Neutrophil (primary cell): ENCODE results near the gene KANSL3.
A peak's percentile ranks its signal among the peaks of the same experiment; 100 is the strongest.

Source experiments
- H3K27ac ChIP-seq: fragments of 200-600 bp; sonication (generic); 2 replicates; pipeline ENCODE4 v1.5.1; 2016; ENCODE audit warnings: mild to moderate bottlenecking, moderate library complexity
- H3K27me3 ChIP-seq: fragments of 200-600 bp; sonication (generic); 2 replicates; pipeline ENCODE4 v1.6.0; 2016; ENCODE audit warnings: mild to moderate bottlenecking
- H3K36me3 ChIP-seq: fragments of 200-600 bp; sonication (generic); 2 replicates; pipeline ENCODE4 v1.5.1; 2017
- H3K4me1 ChIP-seq, 2 experiments: fragments of 200-600 bp in 1 of 2; sonication (generic) in 1 of 2; 1 replicate in 1 of 2; 2 replicates in 1 of 2; pipeline versions ENCODE4 v1.5.1 to v1.6.1; 2013 to 2016; ENCODE audit warnings: low read depth in 1 of 2, low read length in 1 of 2, mild to moderate bottlenecking in 1 of 2, moderate library complexity in 1 of 2; ENCODE audit not compliant: control insufficient read depth in 1 of 2, insufficient read depth in 1 of 2
- H3K4me3 ChIP-seq, 2 experiments: fragments of 200-600 bp in 1 of 2; sonication (generic) in 1 of 2; 1 replicate in 1 of 2; 2 replicates in 1 of 2; pipeline ENCODE4 v1.5.1; 2013 to 2016; ENCODE audit warnings: low read depth in 1 of 2, low read length in 1 of 2, mild to moderate bottlenecking in 1 of 2, moderate library complexity in 1 of 2
- H3K9me3 ChIP-seq: fragments of 200-600 bp; sonication (generic); 2 replicates; pipeline ENCODE4 v1.5.1; 2016
- CTCF ChIP-seq: fragments of 200-600 bp; sonication (generic); IDR thresholded peaks from 2 replicates; pipeline ENCODE4 v1.5.1; 2016; ENCODE audit warnings: antibody characterized with exemption

Gene KANSL3

GRCh38 chr2:96625571-96626552, 12.2 kb downstream of the KANSL3 start:
- no peak for TF ChIP-seq CTCF
- H3K9me3 ChIP-seq: no peaks in the 10 kb centered on the region
- H3K27ac ChIP-seq: no peak overlapping the region
- H3K4me3 ChIP-seq: no peak overlapping the region
- peaks cover 23% of the 10 kb centered on the region for H3K36me3 ChIP-seq
- peaks cover 8 to 12% of the 10 kb centered on the region in 2 experiments for H3K4me1 ChIP-seq
- H3K27me3 ChIP-seq: no peaks in the 10 kb centered on the region

GRCh38 chr2:96623116-96623515, 15.0 kb downstream of the KANSL3 start:
- no peak overlapping the region for H3K4me3 ChIP-seq
- peaks cover 26% of the 10 kb centered on the region for H3K36me3 ChIP-seq
- TF ChIP-seq CTCF: no peak

GRCh38 chr2:96622544-96622943, 15.6 kb downstream of the KANSL3 start:
- no peak overlapping the region for H3K4me3 ChIP-seq
- H3K36me3 ChIP-seq: peaks cover 21% of the 10 kb centered on the region
- H3K27me3 ChIP-seq: no peaks in the 10 kb centered on the region

More at GRCh38 chr2:96623116-96623515, 15.0 kb downstream of the KANSL3 start:
- peak overlapping the region; percentile 65 for H3K27ac ChIP-seq
- no peaks in the 10 kb centered on the region for H3K27me3 ChIP-seq
- peaks cover 8 to 17% of the 10 kb centered on the region in 2 experiments for H3K4me1 ChIP-seq
- no peaks in the 10 kb centered on the region for H3K9me3 ChIP-seq

GRCh38 chr2:96618596-96619283, 19.4 kb downstream of the KANSL3 start:
- H3K27ac ChIP-seq: peak overlapping the region; percentile 82
- H3K27me3 ChIP-seq: no peaks in the 10 kb centered on the region
- TF ChIP-seq CTCF: no peak
- H3K4me3 ChIP-seq: no peak overlapping the region
- H3K4me1 ChIP-seq: peaks cover 8 to 24% of the 10 kb centered on the region in 2 experiments
- H3K9me3 ChIP-seq: no peaks in the 10 kb centered on the region
- peaks cover 31% of the 10 kb centered on the region for H3K36me3 ChIP-seq

More at GRCh38 chr2:96622544-96622943, 15.6 kb downstream of the KANSL3 start:
- peak overlapping the region; percentile 65 for H3K27ac ChIP-seq
- H3K4me1 ChIP-seq: peaks cover 8 to 17% of the 10 kb centered on the region in 2 experiments
- no peak for TF ChIP-seq CTCF
- H3K9me3 ChIP-seq: no peaks in the 10 kb centered on the region

- Histone ChIP-seq H3K4me1 (peaks cover 0 to 12% of the 10 kb centered on the region in 2 experiments), H3K27me3 (no peaks in the 10 kb centered on the region), H3K4me3 (peak overlapping the region in 1 of 2 experiments; percentile 57), H3K36me3 (peaks cover 49% of the 10 kb centered on the region), H3K9me3 (no peaks in the 10 kb centered on the region), H3K27ac (peak overlapping the region; percentile 82)
- no peak for TF ChIP-seq CTCF
These were observed 21.1 kb downstream of the KANSL3 start for GRCh38 chr2:96617012-96617411.
